Stimulated activated effector memory CD8-positive, alpha-beta T cell treated with anti-CD3 and anti-CD28 coated beads, Interleukin-12 subunit alpha, Interleukin-12 subunit beta, amount 100 ng/mL, for 72 hours (primary cell): ENCODE data around the gene GDPD5.

ENCODE experiments used
- ATAC-seq: fragments of 150-1000 bp; cut with Tn5 transposase; 2 replicates; pipeline ENCODE4 v1.10.0; 2021
- DNase-seq, 2 donors: peaks; one replicate each; pipeline ENCODE4 v3.0.0; 2021 to 2022; ENCODE audit warnings: low spot score in 2 of 2
- H3K27ac Mint-ChIP-seq: one replicate; pipeline ENCODE4 v1.8.0; 2022; ENCODE audit warnings: mild to moderate bottlenecking, mixed read lengths
- H3K36me3 Mint-ChIP-seq: one replicate; pipeline ENCODE4 v1.8.0; 2022; ENCODE audit warnings: mild to moderate bottlenecking, mixed read lengths
- H3K4me1 Mint-ChIP-seq: one replicate; pipeline ENCODE4 v1.8.0; 2022; ENCODE audit warnings: mixed read lengths
- H3K4me3 Mint-ChIP-seq: one replicate; pipeline ENCODE4 v1.8.0; 2022; ENCODE audit warnings: mild to moderate bottlenecking, mixed read lengths
- H3K9me3 Mint-ChIP-seq: one replicate; pipeline ENCODE4 v1.8.0; 2022; ENCODE audit warnings: mixed read lengths

Gene GDPD5

GRCh38 chr11:75468534-75469340 lies 57.0 kb downstream of the GDPD5 start:
- DNase-seq (no peak), ATAC-seq (no peak)
- no peak overlapping the region for H3K4me3 Mint-ChIP-seq
- H3K9me3 Mint-ChIP-seq: no peaks in the 10 kb centered on the region
- peaks cover 5% of the 10 kb centered on the region for H3K4me1 Mint-ChIP-seq
- H3K27ac Mint-ChIP-seq: no peak overlapping the region
- no peaks in the 10 kb centered on the region for H3K36me3 Mint-ChIP-seq

DNA sequence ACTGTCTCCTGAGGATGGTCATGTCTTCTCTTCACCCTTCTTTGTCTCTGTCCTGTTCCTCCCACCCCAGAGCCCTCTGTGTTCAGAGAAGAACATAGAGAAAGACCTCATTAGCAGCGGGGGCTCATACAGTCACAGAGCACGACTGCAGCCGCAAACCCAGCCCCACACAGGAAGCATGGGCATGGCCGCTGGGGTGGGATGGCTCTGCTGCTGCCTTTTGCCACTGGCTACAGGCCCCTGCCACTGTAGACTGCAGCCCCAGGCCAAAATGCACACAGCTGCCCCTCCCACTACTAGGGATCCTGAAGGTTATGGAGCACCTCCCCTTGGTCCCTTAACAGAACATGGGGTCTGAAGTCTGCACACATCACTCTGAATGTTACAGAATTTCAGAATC lies 57.9 kb downstream of the GDPD5 start:
- no peaks in the 10 kb centered on the region for H3K36me3 Mint-ChIP-seq
- no peak overlapping the region for H3K27ac Mint-ChIP-seq
- no peaks in the 10 kb centered on the region for H3K9me3 Mint-ChIP-seq
- H3K4me1 Mint-ChIP-seq: peaks cover 5% of the 10 kb centered on the region
- no peak for DNase-seq
- H3K4me3 Mint-ChIP-seq: no peak overlapping the region
- ATAC-seq: no peak

DNA sequence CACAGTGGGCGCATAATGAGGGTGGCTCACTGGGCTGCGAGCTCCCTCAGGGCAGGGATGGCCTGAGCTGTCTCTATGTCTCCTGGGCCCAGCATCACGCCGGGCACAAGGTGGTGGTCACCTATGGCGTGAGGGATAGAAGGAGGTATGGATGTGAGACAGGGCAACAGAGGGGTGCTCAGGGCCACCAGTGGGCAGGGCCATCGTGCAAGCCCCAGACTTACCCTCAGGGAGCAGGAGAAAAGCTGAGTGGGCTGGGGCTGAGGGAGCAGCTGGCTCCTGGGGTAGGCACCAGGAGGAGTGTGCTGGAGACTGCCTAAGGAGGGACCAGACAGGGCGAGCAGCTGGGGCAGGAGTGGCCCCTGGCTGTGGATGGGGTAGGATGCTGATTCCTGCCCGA lies 58.4 kb downstream of the GDPD5 start:
- Mint-ChIP-seq H3K36me3 (no peaks in the 10 kb centered on the region), H3K27ac (peak overlapping the region; percentile 65), H3K4me1 (peaks cover 5% of the 10 kb centered on the region), H3K9me3 (no peaks in the 10 kb centered on the region), H3K4me3 (no peak overlapping the region)
- ATAC-seq: no peak
- DNase-seq: no peak

DNA sequence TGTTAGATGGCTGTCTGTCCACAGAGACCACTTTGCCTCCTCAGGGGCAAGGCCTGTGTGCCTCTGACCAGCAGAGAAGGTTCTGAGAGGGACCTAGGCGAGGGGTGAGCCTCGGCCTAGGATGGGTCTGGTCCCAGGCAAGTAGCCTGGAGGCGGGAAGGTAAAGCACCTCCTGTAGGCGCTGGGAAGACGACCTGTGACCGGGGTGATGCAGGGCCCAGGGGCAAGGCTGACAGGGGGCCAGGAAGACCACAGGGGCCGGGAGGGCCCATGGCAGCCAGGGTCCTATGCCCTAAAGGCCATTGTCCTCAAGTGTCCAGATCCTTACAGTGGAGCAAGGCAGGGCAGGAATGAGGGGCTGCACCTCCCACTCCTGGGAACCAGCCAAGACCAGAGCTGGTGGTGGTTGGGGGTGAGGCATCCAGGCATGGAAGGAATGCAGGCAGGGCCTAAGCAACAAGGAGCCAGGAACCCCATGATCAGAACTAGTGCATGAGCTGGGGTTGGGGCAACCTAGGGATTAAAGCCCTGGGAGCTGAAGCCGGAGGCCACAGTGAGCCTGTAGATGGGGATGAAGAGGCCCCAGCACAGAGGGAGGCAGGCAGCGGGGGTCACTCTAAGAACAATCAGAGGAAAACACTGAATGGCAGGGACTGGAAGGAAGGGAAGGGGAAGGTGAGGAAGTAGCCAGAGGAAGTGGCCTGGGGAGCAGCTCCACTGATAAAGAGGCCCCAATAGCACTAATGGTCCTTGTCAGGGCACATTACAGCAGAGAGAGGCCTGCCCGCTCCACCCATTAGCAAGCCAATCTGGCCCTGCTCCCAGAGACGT lies 59.8 kb downstream of the GDPD5 start:
- ATAC-seq: no peak
- H3K4me1 Mint-ChIP-seq: peaks cover 5% of the 10 kb centered on the region
- H3K27ac Mint-ChIP-seq: peak overlapping the region; percentile 81
- H3K4me3 Mint-ChIP-seq: no peak overlapping the region
- no peak for DNase-seq
- no peaks in the 10 kb centered on the region for H3K36me3 Mint-ChIP-seq
- H3K9me3 Mint-ChIP-seq: no peaks in the 10 kb centered on the region

GRCh38 chr11:75463106-75463774 lies 62.5 kb downstream of the GDPD5 start:
- ATAC-seq: no peak
- no peak for DNase-seq
- Mint-ChIP-seq H3K36me3 (no peaks in the 10 kb centered on the region), H3K9me3 (no peaks in the 10 kb centered on the region), H3K27ac (peak overlapping the region; percentile 81), H3K4me3 (no peak overlapping the region), H3K4me1 (peaks cover 5% of the 10 kb centered on the region)

DNA sequence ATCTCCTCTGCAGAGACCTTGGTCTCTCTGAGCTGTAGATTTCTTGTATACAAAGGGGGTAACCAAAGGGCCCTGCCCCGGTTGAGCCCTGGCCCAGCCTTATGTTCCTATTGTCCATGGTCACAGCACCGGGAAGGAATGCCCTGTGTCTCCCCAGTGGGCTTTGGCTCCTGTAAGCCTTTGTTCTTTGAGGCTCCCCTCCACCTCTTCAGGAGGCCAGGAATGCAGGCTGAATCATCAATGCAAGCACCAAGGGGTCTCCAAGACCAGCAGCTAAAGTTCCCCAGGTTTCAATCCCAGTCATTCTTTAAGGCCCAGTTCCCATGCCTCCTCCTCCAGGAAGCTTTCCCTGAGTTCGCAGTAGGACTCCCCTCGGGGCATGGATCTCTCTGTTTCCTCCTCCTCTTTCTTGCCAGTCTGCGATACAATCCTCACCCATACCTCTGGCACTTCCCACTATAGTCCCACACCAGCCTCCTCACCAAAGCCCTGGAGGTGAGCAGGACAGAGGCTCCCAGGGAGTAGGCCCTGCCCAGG lies 63.6 kb downstream of the GDPD5 start:
- no peak for ATAC-seq
- no peaks in the 10 kb centered on the region for H3K9me3 Mint-ChIP-seq
- no peaks in the 10 kb centered on the region for H3K36me3 Mint-ChIP-seq
- peak overlapping the region; percentile 81 for H3K27ac Mint-ChIP-seq
- H3K4me3 Mint-ChIP-seq: no peak overlapping the region
- peaks cover 2% of the 10 kb centered on the region for H3K4me1 Mint-ChIP-seq
- DNase-seq: no peak

DNA sequence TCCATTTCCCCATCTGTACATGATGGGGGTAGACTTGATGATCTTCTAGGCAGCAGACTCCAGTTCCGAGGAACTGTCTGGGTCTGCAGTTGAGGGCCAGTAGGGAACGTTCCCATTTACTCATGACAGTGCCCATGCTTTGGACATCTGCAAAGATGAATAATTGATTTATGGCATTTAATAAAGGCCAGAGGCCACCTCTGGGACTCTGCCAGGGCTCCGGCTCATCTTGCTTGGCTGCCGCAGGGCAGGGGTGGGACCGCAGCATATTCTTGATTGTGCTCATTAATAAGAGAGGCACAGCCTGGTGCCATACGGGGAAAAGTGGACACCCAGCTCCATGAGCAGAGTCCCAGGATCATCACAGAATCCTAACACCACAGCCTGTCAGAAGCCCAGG lies 64.6 kb downstream of the GDPD5 start:
- no peak for ATAC-seq
- no peak for DNase-seq
- no peaks in the 10 kb centered on the region for H3K9me3 Mint-ChIP-seq
- H3K36me3 Mint-ChIP-seq: no peaks in the 10 kb centered on the region
- H3K27ac Mint-ChIP-seq: no peak overlapping the region
- H3K4me1 Mint-ChIP-seq: no peaks in the 10 kb centered on the region
- H3K4me3 Mint-ChIP-seq: no peak overlapping the region

- H3K27ac Mint-ChIP-seq: peak overlapping the region; percentile 34
- no peak overlapping the region for H3K4me3 Mint-ChIP-seq
- no peak for ATAC-seq
- H3K36me3 Mint-ChIP-seq: peaks cover 5% of the 10 kb centered on the region
- DNase-seq: no peak
- no peaks in the 10 kb centered on the region for H3K4me1 Mint-ChIP-seq
- H3K9me3 Mint-ChIP-seq: no peaks in the 10 kb centered on the region
These were observed 69.1 kb downstream of the GDPD5 start for GRCh38 chr11:75456596-75457183.

- no peak for ATAC-seq
- peaks cover 5% of the 10 kb centered on the region for H3K36me3 Mint-ChIP-seq
- DNase-seq: no peak
- no peaks in the 10 kb centered on the region for H3K9me3 Mint-ChIP-seq
- H3K4me3 Mint-ChIP-seq: no peak overlapping the region
- no peaks in the 10 kb centered on the region for H3K4me1 Mint-ChIP-seq
- H3K27ac Mint-ChIP-seq: no peak overlapping the region
These were observed 70.8 kb downstream of the GDPD5 start for GRCh38 chr11:75454987-75455386.

DNA sequence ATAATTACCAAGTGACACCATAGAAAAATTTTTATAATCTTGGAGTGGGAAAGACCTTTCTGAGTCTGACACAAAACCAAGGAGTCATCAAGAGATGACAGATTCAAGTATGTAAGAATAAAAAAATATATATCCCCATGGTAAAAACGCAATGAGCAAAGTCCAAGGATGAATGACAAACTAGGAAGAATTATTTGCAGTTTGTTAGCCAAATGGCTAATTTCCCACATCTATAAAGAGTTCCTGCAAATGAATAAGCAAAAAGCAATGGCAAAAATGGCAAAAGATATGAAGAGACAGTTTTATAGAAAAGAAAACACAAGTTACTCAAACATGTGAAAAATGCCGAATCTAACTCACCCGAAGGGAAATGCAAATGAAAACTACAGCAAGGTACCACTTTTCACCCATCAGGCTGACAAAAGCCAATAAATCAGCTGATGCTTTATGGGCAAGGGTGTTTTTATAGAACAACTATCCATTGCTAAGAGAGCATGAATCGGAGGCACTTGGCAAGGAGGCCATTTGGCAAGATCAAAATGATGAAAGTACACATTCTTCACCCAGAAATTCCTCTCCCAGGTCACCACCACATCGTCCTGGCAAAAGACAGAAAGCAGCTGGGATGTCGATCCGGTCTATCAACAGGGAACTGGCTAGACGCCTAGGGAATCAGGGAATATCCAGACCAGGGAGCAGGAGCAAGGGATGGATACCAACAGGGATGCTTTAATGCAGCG lies 71.7 kb downstream of the GDPD5 start:
- peaks cover 5% of the 10 kb centered on the region for H3K36me3 Mint-ChIP-seq
- no peaks in the 10 kb centered on the region for H3K4me1 Mint-ChIP-seq
- no peaks in the 10 kb centered on the region for H3K9me3 Mint-ChIP-seq
- H3K27ac Mint-ChIP-seq: no peak overlapping the region
- ATAC-seq (no peak), DNase-seq (no peak)
- no peak overlapping the region for H3K4me3 Mint-ChIP-seq

DNA sequence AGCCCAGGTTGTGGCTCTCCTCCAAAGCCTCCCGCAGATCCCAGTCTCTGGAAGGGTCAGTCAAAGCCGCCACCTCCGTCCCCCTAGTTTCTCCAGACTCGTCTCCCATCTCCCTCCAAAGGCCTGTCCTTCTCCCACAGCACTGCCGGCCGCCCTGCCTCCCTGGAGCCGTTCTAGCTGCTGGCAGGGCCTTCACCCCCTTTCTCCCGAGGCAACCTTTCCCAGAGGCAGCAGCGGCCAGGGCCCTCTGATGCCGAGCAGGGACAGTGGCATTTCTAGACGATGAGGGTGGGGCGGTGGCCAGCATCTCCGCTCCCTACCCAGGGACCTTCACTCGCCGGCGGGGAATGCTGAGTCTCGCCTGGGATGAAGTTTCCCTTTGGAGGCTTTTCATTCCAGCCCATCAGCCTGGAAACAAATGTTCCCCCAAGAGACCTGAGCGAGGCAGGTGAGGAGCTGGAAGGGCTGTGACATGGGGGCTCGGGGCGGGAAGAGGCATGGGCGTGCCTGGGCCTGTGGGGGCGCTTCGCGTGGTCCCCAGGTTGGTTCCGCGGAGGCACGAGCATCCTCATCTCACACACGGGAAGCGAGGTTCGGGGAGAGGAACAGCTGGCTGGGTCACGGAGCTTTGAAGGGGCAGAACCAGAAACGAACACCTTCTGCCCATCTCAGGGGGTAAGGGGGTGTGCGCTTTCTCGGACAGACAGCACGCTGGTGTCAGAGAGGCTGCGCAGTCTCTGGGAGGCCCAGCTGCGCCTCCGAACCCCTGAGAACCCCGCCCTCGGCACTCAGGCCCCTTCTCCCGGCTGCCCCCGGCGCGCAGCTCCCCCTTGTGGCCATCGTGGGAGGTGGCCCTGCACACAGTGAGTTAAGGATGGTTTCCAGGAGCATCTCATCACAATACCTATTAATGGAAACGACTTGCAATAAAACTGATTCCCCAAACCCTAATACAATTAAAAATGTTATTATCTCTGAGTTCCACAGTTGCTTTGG lies 74.6 kb downstream of the GDPD5 start:
- ATAC-seq: no peak
- H3K9me3 Mint-ChIP-seq: no peaks in the 10 kb centered on the region
- no peaks in the 10 kb centered on the region for H3K4me1 Mint-ChIP-seq
- no peak overlapping the region for H3K27ac Mint-ChIP-seq
- no peak overlapping the region for H3K4me3 Mint-ChIP-seq
- H3K36me3 Mint-ChIP-seq: peaks cover 5% of the 10 kb centered on the region
- peak; percentile 20 to 63 for DNase-seq

DNA sequence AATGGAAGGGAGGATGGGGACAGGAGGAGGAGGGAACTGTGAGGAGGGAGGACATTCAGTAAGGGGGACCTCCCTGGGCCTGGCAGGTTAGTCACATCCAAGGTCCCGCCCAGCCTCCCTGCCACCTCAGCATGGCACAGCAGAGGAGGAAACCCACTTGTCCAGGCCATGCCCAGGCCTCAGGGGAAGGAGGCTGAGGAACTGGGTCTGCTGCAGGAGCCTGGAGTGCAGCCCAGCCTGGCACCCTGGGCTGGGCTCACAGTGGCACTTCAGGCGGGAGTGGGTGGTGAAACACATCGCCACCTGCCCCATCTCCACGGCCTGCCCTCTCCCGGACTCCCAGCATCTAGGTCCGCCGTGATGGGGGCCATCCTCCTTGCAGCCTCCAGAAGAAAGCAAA lies 75.5 kb downstream of the GDPD5 start:
- Mint-ChIP-seq H3K27ac (peak overlapping the region; percentile 32), H3K4me1 (no peaks in the 10 kb centered on the region), H3K4me3 (no peak overlapping the region), H3K9me3 (no peaks in the 10 kb centered on the region), H3K36me3 (no peaks in the 10 kb centered on the region)
- ATAC-seq (no peak), DNase-seq (no peak)

DNA sequence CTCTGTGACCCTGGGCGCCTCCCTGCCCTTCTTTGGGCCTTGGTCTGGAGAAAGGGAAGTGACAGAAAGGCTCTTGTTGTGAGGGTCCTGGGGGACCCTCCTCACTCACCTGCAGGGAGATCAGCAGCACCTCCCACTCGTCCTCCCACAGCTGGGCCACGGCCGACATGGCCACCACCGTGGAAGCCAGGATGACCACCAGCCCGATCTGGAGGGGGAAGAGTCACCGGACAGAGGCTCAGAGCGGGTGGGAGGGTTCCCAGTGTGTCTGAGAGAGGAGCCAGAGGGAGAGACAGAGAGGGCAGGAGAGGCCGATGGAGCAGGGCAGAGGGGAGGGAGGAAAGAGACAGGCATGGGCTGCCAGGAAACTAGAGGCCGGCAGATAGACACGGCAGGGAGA lies 76.0 kb downstream of the GDPD5 start:
- Mint-ChIP-seq H3K36me3 (no peaks in the 10 kb centered on the region), H3K4me1 (no peaks in the 10 kb centered on the region), H3K4me3 (no peak overlapping the region), H3K9me3 (no peaks in the 10 kb centered on the region), H3K27ac (peak overlapping the region; percentile 32)
- ATAC-seq: no peak
- DNase-seq: no peak

- H3K27ac Mint-ChIP-seq: no peak overlapping the region
- no peak for ATAC-seq
- H3K4me3 Mint-ChIP-seq: no peak overlapping the region
- DNase-seq: no peak
- H3K9me3 Mint-ChIP-seq: no peaks in the 10 kb centered on the region
- H3K4me1 Mint-ChIP-seq: no peaks in the 10 kb centered on the region
- no peaks in the 10 kb centered on the region for H3K36me3 Mint-ChIP-seq
These were observed 76.5 kb downstream of the GDPD5 start for GRCh38 chr11:75449271-75449670.
